ENCODE results near the gene GALNT9. TPM values are rescaled to one million over a fixed set of nuclear protein-coding genes. Genes with fewer than 3 reads are reported as not detected.
"Not testable (repeated sequence)": the region's sequence is repeated elsewhere in the genome, so short reads cannot be mapped to it uniquely, and the experiment has no call there.

Gene GALNT9
- polyA plus RNA-seq, 1 of the 3 experiments (the other 2 are of a cell fraction), result not detected

- TF ChIP-seq FOSL2 (IDR thresholded peaks at IDR 0.05; ENCODE audit: borderline replicate concordance, low read depth), result no peak
- TF ChIP-seq RFX5 (IDR thresholded peaks at IDR 0.05; ENCODE audit: low read length), result no peak
- TF ChIP-seq NRF1 (IDR thresholded peaks at IDR 0.05; ENCODE audit: low read depth, low read length), result no peak
- no peak for TF ChIP-seq YY1 (IDR thresholded peaks at IDR 0.05; ENCODE audit: low read depth)
- TF ChIP-seq POLR2AphosphoS5 (IDR thresholded peaks at IDR 0.05; ENCODE audit: low read depth, low read length), result no peak
- TF ChIP-seq RXRA (IDR thresholded peaks at IDR 0.05; ENCODE audit: borderline replicate concordance, low read depth), result no peak
- TF ChIP-seq TCF12 (IDR thresholded peaks at IDR 0.05), result no peak
- no peak for TF ChIP-seq USF2 (IDR thresholded peaks at IDR 0.05; ENCODE audit: borderline replicate concordance, low read depth, low read length)
- TF ChIP-seq MEF2A (IDR thresholded peaks at IDR 0.05; ENCODE audit: borderline replicate concordance, low read depth), result no peak
- TF ChIP-seq USF1 (IDR thresholded peaks at IDR 0.05; ENCODE audit: borderline replicate concordance, low read depth), result no peak
- TF ChIP-seq IRF3 (IDR thresholded peaks at IDR 0.05; ENCODE audit: low read depth, low read length), result no peak
- no peak for TF ChIP-seq RCOR1 (IDR thresholded peaks at IDR 0.05; ENCODE audit: low read length)
- no peak for TF ChIP-seq GABPA (IDR thresholded peaks at IDR 0.05; ENCODE audit: low read depth)
- TF ChIP-seq TAF1 (IDR thresholded peaks at IDR 0.05; ENCODE audit: borderline replicate concordance, low read depth, low read length), result no peak
- ChIA-PET CTCF (interaction anchor here (1.8 kb wide), 1 partner anchor 148 kb away, joined by 6 read pairs; no protein-coding TSS in a partner anchor), POLR2A (no interaction called here)
- H3K79me2 ChIP-seq (ENCODE audit: insufficient read depth), result no peaks in the 10 kb centered on the region
- H3K4me3 ChIP-seq (ENCODE audit: low read depth in 2 of 2, low read length in 1 of 2), result no peak overlapping the region
- 13% methylated on average over 9 of the region's 9 CpGs for WGBS (ENCODE audit: low lambda C conversion rate)
- DNase-seq, result no peak
- H3K9me3 ChIP-seq, result no peaks in the 10 kb centered on the region
- no peaks in the 10 kb centered on the region for H4K20me1 ChIP-seq (ENCODE audit: insufficient read depth)
- H3F3A ChIP-seq (replicated peaks; ENCODE audit: insufficient read depth), result no peaks in the 10 kb centered on the region
- no peaks in the 10 kb centered on the region for H3K36me3 ChIP-seq (replicated peaks in 1 of 2; ENCODE audit: control insufficient read depth in 1 of 2, insufficient read depth in 2 of 2, low read length in 1 of 2)
- peaks cover 96% of the 10 kb centered on the region for H3K27me3 ChIP-seq (ENCODE audit: insufficient read depth)
- no peak overlapping the region for H3K4me2 ChIP-seq
- H3K4me1 ChIP-seq (ENCODE audit: control insufficient read depth in 1 of 2, insufficient read depth in 2 of 2, low read depth in 1 of 2, low read length in 1 of 2), result no peaks in the 10 kb centered on the region
- H3K9ac ChIP-seq, result no peak overlapping the region
- no peak overlapping the region for H3K27ac ChIP-seq (ENCODE audit: low read depth in 2 of 2, low read length in 1 of 2)
- no peaks in the 10 kb centered on the region for H3K9me2 ChIP-seq
- no peak overlapping the region for H2AFZ ChIP-seq (ENCODE audit: low read depth)
These were observed 63.0 kb downstream of the GALNT9 start for GRCh38 chr12:132266370-132266769.

GRCh38 chr12:132265822-132266221 lies 63.6 kb downstream of the GALNT9 start:
- H3K79me2 ChIP-seq (ENCODE audit: insufficient read depth); H3K9me3 ChIP-seq; H4K20me1 ChIP-seq (ENCODE audit: insufficient read depth); POLR2A ChIA-PET; H3K4me3 ChIP-seq (ENCODE audit: low read depth in 2 of 2, low read length in 1 of 2); H3K4me2 ChIP-seq; H3F3A ChIP-seq (replicated peaks; ENCODE audit: insufficient read depth); H3K27ac ChIP-seq (ENCODE audit: low read depth in 2 of 2, low read length in 1 of 2); H3K36me3 ChIP-seq (replicated peaks in 1 of 2; ENCODE audit: control insufficient read depth in 1 of 2, insufficient read depth in 2 of 2, low read length in 1 of 2); H3K9ac ChIP-seq; DNase-seq; H2AFZ ChIP-seq (ENCODE audit: low read depth); H3K9me2 ChIP-seq; H3K4me1 ChIP-seq (ENCODE audit: control insufficient read depth in 1 of 2, insufficient read depth in 2 of 2, low read depth in 1 of 2, low read length in 1 of 2): not testable (repeated sequence)
- CTCF ChIA-PET, result interaction anchor here (1.8 kb wide), 1 partner anchor 149 kb away, joined by 6 read pairs; no protein-coding TSS in a partner anchor
- 69% methylated on average over 27 of the region's 27 CpGs for WGBS (ENCODE audit: low lambda C conversion rate)
- peaks cover 96% of the 10 kb centered on the region for H3K27me3 ChIP-seq (ENCODE audit: insufficient read depth)

Data from SK-N-SH (cell line).